ENCODE results near the gene LIX1L. TPM values are rescaled to one million over a fixed set of nuclear protein-coding genes. Genes with fewer than 3 reads are reported as not detected.
A peak's percentile ranks its signal among the peaks of the same experiment; 100 is the strongest.

LIX1L gene
- total and polyA plus RNA-seq, 9 donors: 28.7 to 102 (median 69.4) TPM

- peaks cover 27% of the 10 kb centered on the region for H3K4me1 ChIP-seq (ENCODE audit: insufficient read depth)
- H3K4me3 ChIP-seq: peak overlapping the region; percentile 23
- no peaks in the 10 kb centered on the region for H3K9me3 ChIP-seq
- peak; percentile 87 for TF ChIP-seq POLR2A (IDR thresholded peaks at IDR 0.05)
- TF ChIP-seq EP300 (IDR thresholded peaks at IDR 0.05): peak; percentile 81
- TF ChIP-seq, protein P1, sequence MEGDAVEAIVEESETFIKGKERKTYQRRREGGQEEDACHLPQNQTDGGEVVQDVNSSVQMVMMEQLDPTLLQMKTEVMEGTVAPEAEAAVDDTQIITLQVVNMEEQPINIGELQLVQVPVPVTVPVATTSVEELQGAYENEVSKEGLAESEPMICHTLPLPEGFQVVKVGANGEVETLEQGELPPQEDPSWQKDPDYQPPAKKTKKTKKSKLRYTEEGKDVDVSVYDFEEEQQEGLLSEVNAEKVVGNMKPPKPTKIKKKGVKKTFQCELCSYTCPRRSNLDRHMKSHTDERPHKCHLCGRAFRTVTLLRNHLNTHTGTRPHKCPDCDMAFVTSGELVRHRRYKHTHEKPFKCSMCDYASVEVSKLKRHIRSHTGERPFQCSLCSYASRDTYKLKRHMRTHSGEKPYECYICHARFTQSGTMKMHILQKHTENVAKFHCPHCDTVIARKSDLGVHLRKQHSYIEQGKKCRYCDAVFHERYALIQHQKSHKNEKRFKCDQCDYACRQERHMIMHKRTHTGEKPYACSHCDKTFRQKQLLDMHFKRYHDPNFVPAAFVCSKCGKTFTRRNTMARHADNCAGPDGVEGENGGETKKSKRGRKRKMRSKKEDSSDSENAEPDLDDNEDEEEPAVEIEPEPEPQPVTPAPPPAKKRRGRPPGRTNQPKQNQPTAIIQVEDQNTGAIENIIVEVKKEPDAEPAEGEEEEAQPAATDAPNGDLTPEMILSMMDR (IDR thresholded peaks at IDR 0.05): no peak
- peak overlapping the region; percentile 72 to 76 for H3K27ac ChIP-seq
- intact Hi-C loops (cut with DNase I): loop anchor here in 1 of 4 donors (2.0 kb wide), 1 partner anchor 28 kb away; no protein-coding TSS in a partner anchor
- DNase-seq: peak; percentile 79 to 94 (median 86)
- H3K27me3 ChIP-seq: no peaks in the 10 kb centered on the region
- WGBS, 3 donors: 5 to 14% (median 7%) methylated on average over 9 of the region's 9 CpGs
- H3K36me3 ChIP-seq: no peaks in the 10 kb centered on the region
These were observed 21.3 kb upstream of the LIX1L start for GRCh38 chr1:145978854-145979745.

GRCh38 chr1:145978471-145978853 lies 20.6 kb upstream of the LIX1L start:
- Histone ChIP-seq H3K27ac (peak overlapping the region; percentile 72 to 76), H3K27me3 (no peaks in the 10 kb centered on the region), H3K4me1 (ENCODE audit: insufficient read depth) (peaks cover 27% of the 10 kb centered on the region), H3K9me3 (no peaks in the 10 kb centered on the region), H3K4me3 (peak overlapping the region; percentile 21), H3K36me3 (no peaks in the 10 kb centered on the region)
- DNase-seq: no peak
- intact Hi-C loops (cut with DNase I): loop anchor here in 1 of 4 donors (2.0 kb wide), 1 partner anchor 28 kb away; no protein-coding TSS in a partner anchor
- no peak for TF ChIP-seq EP300 (IDR thresholded peaks at IDR 0.05)
- TF ChIP-seq POLR2A (IDR thresholded peaks at IDR 0.05): no peak
- TF ChIP-seq, protein P1 (IDR thresholded peaks at IDR 0.05): no peak

- WGBS, 3 donors: 24 to 30% (median 24%) methylated on average over 9 of the region's 9 CpGs
- H3K36me3 ChIP-seq: no peaks in the 10 kb centered on the region
- intact Hi-C loops (cut with DNase I): loop anchor here in 2 of 4 donors (2.0 kb wide), 2 partner anchors 29 to 35 kb away; no protein-coding TSS in a partner anchor
- peak; percentile 75 to 89 (median 80) for DNase-seq
- TF ChIP-seq EP300 (IDR thresholded peaks at IDR 0.05): no peak
- TF ChIP-seq, protein P1 (IDR thresholded peaks at IDR 0.05): peak; percentile 65 to 94 (median 91)
- peak overlapping the region; percentile 5 for H3K4me3 ChIP-seq
- H3K27ac ChIP-seq: peak overlapping the region; percentile 72 to 76
- H3K9me3 ChIP-seq: no peaks in the 10 kb centered on the region
- H3K4me1 ChIP-seq (ENCODE audit: insufficient read depth): peaks cover 27% of the 10 kb centered on the region
- no peaks in the 10 kb centered on the region for H3K27me3 ChIP-seq
These were observed 20.0 kb upstream of the LIX1L start for GRCh38 chr1:145977486-145978470.

- Histone ChIP-seq H3K36me3 (no peaks in the 10 kb centered on the region), H3K9me3 (no peaks in the 10 kb centered on the region), H3K4me3 (no peak overlapping the region), H3K27ac (no peak overlapping the region), H3K4me1 (ENCODE audit: insufficient read depth) (peaks cover 24% of the 10 kb centered on the region), H3K27me3 (no peaks in the 10 kb centered on the region)
- TF ChIP-seq POLR2A (IDR thresholded peaks at IDR 0.05) (no peak), EP300 (IDR thresholded peaks at IDR 0.05) (no peak)
- TF ChIP-seq, protein P1 (IDR thresholded peaks at IDR 0.05): no peak
- peak in 1 of 5 donors; percentile 32 for DNase-seq
- WGBS, 3 donors: 82 to 86% (median 85%) methylated on average over 5 of the region's 5 CpGs
- intact Hi-C loops (cut with DNase I): loop anchor here in 2 of 4 donors (2.0 kb wide), 2 partner anchors 30 to 36 kb away; no protein-coding TSS in a partner anchor
These were observed 19.2 kb upstream of the LIX1L start for GRCh38 chr1:145977016-145977415.
